Measurements from ENCODE around the gene PPP2R2D. TPM values are rescaled to one million over a fixed set of nuclear protein-coding genes. Genes with fewer than 3 reads are reported as not detected.

Gene PPP2R2D
- total RNA-seq, 1 donor from 2014 or later, result 28.3 TPM

DNA sequence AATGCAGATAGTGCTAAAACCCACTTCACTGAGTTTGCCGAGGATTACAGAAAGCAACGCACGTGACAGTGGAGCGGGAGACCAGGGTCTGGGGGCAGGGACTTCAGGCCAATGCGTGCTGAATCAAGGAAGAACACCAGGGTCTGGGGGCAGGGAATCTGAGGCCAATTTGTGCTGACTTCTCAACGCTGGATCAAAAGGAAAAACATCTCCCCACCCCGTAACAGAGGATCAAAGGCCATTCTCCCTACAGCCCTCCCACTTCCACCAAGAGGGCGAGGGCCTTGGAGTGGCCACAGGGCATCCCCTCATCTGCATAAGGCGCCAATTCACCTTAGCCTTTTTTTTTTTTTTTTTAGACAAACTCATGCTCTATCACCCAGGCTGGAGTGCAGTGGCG lies 103.2 kb downstream of the PPP2R2D start:
- no peak overlapping the region for H3K4me3 ChIP-seq
- TF ChIP-seq, protein P1, sequence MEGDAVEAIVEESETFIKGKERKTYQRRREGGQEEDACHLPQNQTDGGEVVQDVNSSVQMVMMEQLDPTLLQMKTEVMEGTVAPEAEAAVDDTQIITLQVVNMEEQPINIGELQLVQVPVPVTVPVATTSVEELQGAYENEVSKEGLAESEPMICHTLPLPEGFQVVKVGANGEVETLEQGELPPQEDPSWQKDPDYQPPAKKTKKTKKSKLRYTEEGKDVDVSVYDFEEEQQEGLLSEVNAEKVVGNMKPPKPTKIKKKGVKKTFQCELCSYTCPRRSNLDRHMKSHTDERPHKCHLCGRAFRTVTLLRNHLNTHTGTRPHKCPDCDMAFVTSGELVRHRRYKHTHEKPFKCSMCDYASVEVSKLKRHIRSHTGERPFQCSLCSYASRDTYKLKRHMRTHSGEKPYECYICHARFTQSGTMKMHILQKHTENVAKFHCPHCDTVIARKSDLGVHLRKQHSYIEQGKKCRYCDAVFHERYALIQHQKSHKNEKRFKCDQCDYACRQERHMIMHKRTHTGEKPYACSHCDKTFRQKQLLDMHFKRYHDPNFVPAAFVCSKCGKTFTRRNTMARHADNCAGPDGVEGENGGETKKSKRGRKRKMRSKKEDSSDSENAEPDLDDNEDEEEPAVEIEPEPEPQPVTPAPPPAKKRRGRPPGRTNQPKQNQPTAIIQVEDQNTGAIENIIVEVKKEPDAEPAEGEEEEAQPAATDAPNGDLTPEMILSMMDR (IDR thresholded peaks at IDR 0.05), result no peak
- H3K36me3 ChIP-seq, result no peaks in the 10 kb centered on the region
- H3K9me3 ChIP-seq, result no peaks in the 10 kb centered on the region
- no peak overlapping the region for H3K27ac ChIP-seq
- H3K27me3 ChIP-seq, result no peaks in the 10 kb centered on the region
- ATAC-seq (no peak), DNase-seq (no peak)
- intact Hi-C loops (cut with DNase I), result no loop called here
- H3K4me1 ChIP-seq, result peaks cover 7% of the 10 kb centered on the region

DNA sequence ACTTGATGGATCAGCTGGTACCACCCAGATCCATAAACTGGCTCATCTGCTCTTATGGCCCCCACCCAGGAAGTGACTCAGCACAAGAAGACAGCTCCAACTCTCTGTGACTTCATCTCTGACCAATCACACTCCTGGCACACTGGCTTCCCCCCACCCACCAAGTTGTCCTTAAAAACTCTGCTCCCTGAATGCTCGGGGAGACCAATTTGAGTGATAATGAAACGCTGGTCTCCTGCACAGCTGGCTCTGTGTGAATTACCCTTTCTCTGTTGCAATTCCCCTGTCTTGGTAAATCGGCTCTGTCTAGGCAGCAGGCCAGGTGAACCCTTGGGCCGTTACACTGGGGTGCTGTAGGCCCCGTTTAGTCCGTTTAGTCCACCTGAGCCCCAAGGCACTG lies 104.3 kb downstream of the PPP2R2D start:
- no peak for ATAC-seq
- TF ChIP-seq, protein P1 (IDR thresholded peaks at IDR 0.05), result no peak
- H3K4me1 ChIP-seq, result no peaks in the 10 kb centered on the region
- no peak overlapping the region for H3K4me3 ChIP-seq
- H3K27ac ChIP-seq, result no peak overlapping the region
- no peak for DNase-seq
- no peaks in the 10 kb centered on the region for H3K27me3 ChIP-seq
- no peaks in the 10 kb centered on the region for H3K9me3 ChIP-seq
- intact Hi-C loops (cut with DNase I), result no loop called here
- H3K36me3 ChIP-seq, result no peaks in the 10 kb centered on the region

DNA sequence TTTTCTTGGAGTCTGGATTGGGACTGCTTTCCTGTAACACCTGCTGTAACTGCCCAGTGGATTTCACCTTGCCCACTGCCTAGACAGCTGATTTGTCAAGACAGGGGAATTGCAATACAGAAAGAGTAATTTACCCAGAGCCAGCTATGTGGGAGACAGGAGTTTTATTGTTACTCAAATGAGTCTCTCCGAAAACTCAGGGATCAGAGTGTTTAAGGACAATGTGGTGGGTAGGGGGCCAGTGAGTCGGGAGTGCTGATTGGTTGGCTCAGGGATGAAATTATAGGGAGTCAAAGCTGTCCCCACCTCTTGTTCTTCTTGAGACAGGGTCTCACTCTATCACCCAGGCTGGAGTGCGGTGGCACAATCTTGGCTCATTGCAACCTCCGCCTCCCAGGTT lies 106.2 kb downstream of the PPP2R2D start:
- intact Hi-C loops (cut with DNase I), result no loop called here
- Histone ChIP-seq H3K36me3 (no peaks in the 10 kb centered on the region), H3K27ac (no peak overlapping the region), H3K27me3 (no peaks in the 10 kb centered on the region), H3K4me1 (no peaks in the 10 kb centered on the region), H3K4me3 (no peak overlapping the region), H3K9me3 (no peaks in the 10 kb centered on the region)
- DNase-seq, result no peak
- TF ChIP-seq, protein P1 (IDR thresholded peaks at IDR 0.05), result no peak
- ATAC-seq, result no peak

DNA sequence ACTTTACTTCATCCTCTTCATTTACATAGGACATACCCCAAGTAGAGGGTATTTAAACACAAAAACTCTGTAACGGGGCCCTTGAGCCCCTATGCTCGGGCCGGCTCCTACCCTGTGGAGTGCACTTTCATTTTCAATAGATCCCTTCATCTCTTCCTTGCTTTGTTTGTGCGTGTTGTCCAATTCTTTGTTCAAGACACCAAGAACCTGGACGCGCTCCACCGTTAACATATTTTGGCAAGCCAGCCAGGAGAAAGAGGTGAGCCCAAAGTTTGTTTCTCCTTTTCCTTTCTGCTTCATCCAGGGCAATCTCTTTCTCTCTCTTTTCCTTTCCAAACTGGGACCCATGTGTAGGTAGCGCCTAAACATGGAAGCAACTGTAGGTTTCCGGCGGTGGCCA lies 106.9 kb downstream of the PPP2R2D start:
- ATAC-seq (no peak), DNase-seq (no peak)
- H3K4me3 ChIP-seq, result no peak overlapping the region
- no peak overlapping the region for H3K27ac ChIP-seq
- H3K4me1 ChIP-seq, result no peaks in the 10 kb centered on the region
- TF ChIP-seq, protein P1 (IDR thresholded peaks at IDR 0.05), result no peak
- no peaks in the 10 kb centered on the region for H3K9me3 ChIP-seq
- no peaks in the 10 kb centered on the region for H3K36me3 ChIP-seq
- intact Hi-C loops (cut with DNase I), result no loop called here
- no peaks in the 10 kb centered on the region for H3K27me3 ChIP-seq

Other genes starting within 250 kb of the PPP2R2D start
- gene BNIP3, start 80.9 kb downstream of the PPP2R2D start, total RNA-seq, result 38.2 TPM
- 0.32 TPM for gene JAKMIP3, start 164.9 kb downstream of the PPP2R2D start, total RNA-seq

All from upper lobe of right lung (tissue), 1 donor.